ENCODE results near the gene ZSWIM6. TPM values are rescaled to one million over a fixed set of nuclear protein-coding genes. Genes with fewer than 3 reads are reported as not detected.

Gene ZSWIM6
- total RNA-seq, 1 experiment from 2014 or later = 10.0 TPM

- no peak overlapping the region for H3K4me3 Mint-ChIP-seq (ENCODE audit: unreplicated experiment)
- Histone ChIP-seq H3K27me3 (replicated peaks; ENCODE audit: control insufficient read depth, insufficient read depth, low read length) (no peaks in the 10 kb centered on the region), H3K4me1 (no peaks in the 10 kb centered on the region), H3K36me3 (ENCODE audit: control insufficient read depth, insufficient read depth, low read length) (no peaks in the 10 kb centered on the region), H3K4me3 (ENCODE audit: low read depth, low read length) (no peak overlapping the region), H3K9me3 (no peaks in the 10 kb centered on the region)
- H3K27ac Mint-ChIP-seq (ENCODE audit: unreplicated experiment) = no peak overlapping the region
- no peak for DNase-seq
- no peak for TF ChIP-seq CTCF (IDR thresholded peaks at IDR 0.05; ENCODE audit: insufficient read depth in 1 of 2, low read depth in 1 of 2, low read length in 1 of 2, severe bottlenecking in 1 of 2, unreplicated experiment in 1 of 2)
- H3K36me3 Mint-ChIP-seq (ENCODE audit: insufficient read depth, unreplicated experiment) = peaks cover 10% of the 10 kb centered on the region
- no peaks in the 10 kb centered on the region for H3K9me3 Mint-ChIP-seq (ENCODE audit: unreplicated experiment)
- CTCF ChIA-PET = no interaction called here
- POLR2A ChIA-PET = no interaction called here
- no TSS peak for BruUV-seq (replicated peaks)
- intact Hi-C loops (cut with micrococcal nuclease; ENCODE audit: unreplicated experiment) = no loop called here
- no peaks in the 10 kb centered on the region for H3K4me1 Mint-ChIP-seq (ENCODE audit: low read depth, unreplicated experiment)
- no peaks in the 10 kb centered on the region for H3K27me3 Mint-ChIP-seq (ENCODE audit: insufficient read depth, unreplicated experiment)
Observed at GRCh38 chr5:61496860-61497259, 164.8 kb downstream of the ZSWIM6 start.

DNA sequence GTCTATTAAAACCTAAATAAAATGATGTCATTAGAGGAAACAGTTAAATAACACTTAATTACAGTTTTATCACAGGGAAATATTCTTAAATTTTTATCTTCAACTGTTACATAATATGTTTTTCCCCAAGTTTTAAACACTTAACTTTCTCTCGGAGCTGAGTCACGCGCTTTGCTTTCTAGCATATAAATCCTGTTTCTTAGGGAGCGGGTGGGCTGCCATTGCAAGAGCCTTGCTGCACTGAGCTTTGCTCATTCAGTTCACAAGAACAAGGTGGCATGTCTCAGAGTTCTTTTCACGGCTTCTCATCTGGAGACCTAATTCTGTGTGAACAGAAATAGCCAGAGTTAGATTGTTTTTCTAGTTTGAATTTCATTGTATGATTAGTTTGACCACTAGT lies 166.1 kb downstream of the ZSWIM6 start:
- Histone ChIP-seq H3K4me1 (no peaks in the 10 kb centered on the region), H3K9me3 (no peaks in the 10 kb centered on the region), H3K27me3 (replicated peaks; ENCODE audit: control insufficient read depth, insufficient read depth, low read length) (no peaks in the 10 kb centered on the region), H3K4me3 (ENCODE audit: low read depth, low read length) (no peak overlapping the region), H3K36me3 (ENCODE audit: control insufficient read depth, insufficient read depth, low read length) (no peaks in the 10 kb centered on the region)
- TF ChIP-seq CTCF (IDR thresholded peaks at IDR 0.05; ENCODE audit: insufficient read depth in 1 of 2, low read depth in 1 of 2, low read length in 1 of 2, severe bottlenecking in 1 of 2, unreplicated experiment in 1 of 2) = no peak
- Mint-ChIP-seq H3K36me3 (ENCODE audit: insufficient read depth, unreplicated experiment) (peaks cover 10% of the 10 kb centered on the region), H3K27ac (ENCODE audit: unreplicated experiment) (no peak overlapping the region), H3K9me3 (ENCODE audit: unreplicated experiment) (no peaks in the 10 kb centered on the region), H3K4me1 (ENCODE audit: low read depth, unreplicated experiment) (no peaks in the 10 kb centered on the region), H3K4me3 (ENCODE audit: unreplicated experiment) (no peak overlapping the region), H3K27me3 (ENCODE audit: insufficient read depth, unreplicated experiment) (no peaks in the 10 kb centered on the region)
- DNase-seq = no peak
- POLR2A ChIA-PET = interaction anchor here (0.6 kb wide), 1 partner anchor 302 kb away, joined by 4 read pairs; no protein-coding TSS in a partner anchor
- CTCF ChIA-PET = no interaction called here
- BruUV-seq (replicated peaks) = no TSS peak
- intact Hi-C loops (cut with micrococcal nuclease; ENCODE audit: unreplicated experiment) = no loop called here

DNA sequence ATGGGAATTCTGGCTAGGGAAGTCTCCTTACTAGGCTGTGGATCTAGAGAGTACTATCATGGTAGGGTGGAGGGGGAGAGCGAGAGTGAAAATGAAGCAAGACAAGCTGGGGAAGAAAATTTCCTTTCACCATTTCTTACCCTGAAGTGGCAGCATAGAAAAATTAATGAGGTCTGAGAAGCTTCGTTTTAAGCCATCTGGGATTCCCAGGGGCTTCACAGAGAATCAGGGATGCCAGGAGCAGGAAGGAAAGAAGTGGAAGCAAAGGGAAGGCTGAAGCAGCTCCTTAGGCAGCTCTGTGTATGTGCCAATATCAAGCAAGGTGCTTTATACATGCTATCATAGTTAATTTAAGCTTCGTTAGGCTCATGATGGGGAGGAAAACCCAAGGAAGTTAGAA lies 169.9 kb downstream of the ZSWIM6 start:
- H3K4me1 Mint-ChIP-seq (ENCODE audit: low read depth, unreplicated experiment) = no peaks in the 10 kb centered on the region
- no peak overlapping the region for H3K4me3 Mint-ChIP-seq (ENCODE audit: unreplicated experiment)
- no peaks in the 10 kb centered on the region for H3K27me3 Mint-ChIP-seq (ENCODE audit: insufficient read depth, unreplicated experiment)
- Histone ChIP-seq H3K4me3 (ENCODE audit: low read depth, low read length) (no peak overlapping the region), H3K36me3 (ENCODE audit: control insufficient read depth, insufficient read depth, low read length) (no peaks in the 10 kb centered on the region), H3K4me1 (no peaks in the 10 kb centered on the region), H3K9me3 (no peaks in the 10 kb centered on the region), H3K27me3 (replicated peaks; ENCODE audit: control insufficient read depth, insufficient read depth, low read length) (no peaks in the 10 kb centered on the region)
- POLR2A ChIA-PET = no interaction called here
- CTCF ChIA-PET = no interaction called here
- H3K36me3 Mint-ChIP-seq (ENCODE audit: insufficient read depth, unreplicated experiment) = no peaks in the 10 kb centered on the region
- intact Hi-C loops (cut with micrococcal nuclease; ENCODE audit: unreplicated experiment) = no loop called here
- H3K9me3 Mint-ChIP-seq (ENCODE audit: unreplicated experiment) = no peaks in the 10 kb centered on the region
- no TSS peak for BruUV-seq (replicated peaks)
- DNase-seq = no peak
- no peak overlapping the region for H3K27ac Mint-ChIP-seq (ENCODE audit: unreplicated experiment)
- no peak for TF ChIP-seq CTCF (IDR thresholded peaks at IDR 0.05; ENCODE audit: insufficient read depth in 1 of 2, low read depth in 1 of 2, low read length in 1 of 2, severe bottlenecking in 1 of 2, unreplicated experiment in 1 of 2)

Measured in Caco-2 (cell line).